ENCODE data around the gene RAB37.

The RAB37 gene

DNA sequence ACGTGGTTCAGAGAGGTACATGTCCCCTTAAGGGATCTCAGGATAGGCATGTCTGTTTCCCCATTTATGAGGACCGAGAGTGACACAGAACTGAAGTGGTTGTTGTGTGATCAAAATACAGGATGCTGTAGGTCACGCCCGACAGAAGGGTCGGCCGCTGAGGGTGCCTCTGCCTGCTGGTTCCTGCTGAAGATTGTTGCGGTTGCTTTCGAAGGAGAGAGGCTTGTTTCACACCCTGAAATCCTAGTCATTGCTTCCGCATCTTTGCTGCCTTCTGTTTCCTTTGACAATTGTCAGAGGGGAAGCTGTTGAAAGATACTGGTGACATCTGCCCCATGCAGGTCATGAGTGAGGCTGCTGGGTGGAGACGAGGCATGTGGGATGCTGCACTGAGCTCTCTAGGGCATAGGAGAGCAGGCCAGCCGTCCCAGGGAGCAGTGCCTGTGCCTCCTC, 42.9 kb downstream of the RAB37 start:
- no peak for DNase-seq (ENCODE audit: low read depth)

GRCh38 chr17:74780443-74781238, 43.6 kb downstream of the RAB37 start:
- no peak for DNase-seq (ENCODE audit: low read depth)

GRCh38 chr17:74782571-74782970, 45.5 kb downstream of the RAB37 start:
- no peak for DNase-seq (ENCODE audit: low read depth)

- no peak for DNase-seq (ENCODE audit: low read depth)
These were observed 47.2 kb downstream of the RAB37 start for GRCh38 chr17:74784125-74784810.

- DNase-seq (ENCODE audit: low read depth) = no peak
These were observed 48.3 kb downstream of the RAB37 start for GRCh38 chr17:74785096-74785980.

DNA sequence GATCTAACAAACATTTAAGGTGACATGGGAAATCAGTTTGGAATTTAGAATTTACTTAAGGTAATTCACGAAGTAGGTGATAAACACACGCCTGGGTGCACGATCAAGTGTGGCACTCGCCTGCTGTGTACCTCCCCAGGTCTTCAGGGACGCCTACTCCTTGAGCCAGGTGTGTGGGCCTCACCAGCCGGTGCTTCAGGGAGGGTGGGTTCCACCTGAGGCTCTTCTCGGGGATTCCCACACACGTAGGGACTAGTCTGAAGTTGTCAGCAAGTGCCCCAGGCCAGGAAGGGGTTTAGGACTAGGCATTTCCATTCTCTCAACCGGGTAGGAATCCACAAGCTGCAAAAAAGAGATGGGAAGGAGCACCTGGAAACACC, 48.9 kb downstream of the RAB37 start:
- no peak for DNase-seq (ENCODE audit: low read depth)

DNA sequence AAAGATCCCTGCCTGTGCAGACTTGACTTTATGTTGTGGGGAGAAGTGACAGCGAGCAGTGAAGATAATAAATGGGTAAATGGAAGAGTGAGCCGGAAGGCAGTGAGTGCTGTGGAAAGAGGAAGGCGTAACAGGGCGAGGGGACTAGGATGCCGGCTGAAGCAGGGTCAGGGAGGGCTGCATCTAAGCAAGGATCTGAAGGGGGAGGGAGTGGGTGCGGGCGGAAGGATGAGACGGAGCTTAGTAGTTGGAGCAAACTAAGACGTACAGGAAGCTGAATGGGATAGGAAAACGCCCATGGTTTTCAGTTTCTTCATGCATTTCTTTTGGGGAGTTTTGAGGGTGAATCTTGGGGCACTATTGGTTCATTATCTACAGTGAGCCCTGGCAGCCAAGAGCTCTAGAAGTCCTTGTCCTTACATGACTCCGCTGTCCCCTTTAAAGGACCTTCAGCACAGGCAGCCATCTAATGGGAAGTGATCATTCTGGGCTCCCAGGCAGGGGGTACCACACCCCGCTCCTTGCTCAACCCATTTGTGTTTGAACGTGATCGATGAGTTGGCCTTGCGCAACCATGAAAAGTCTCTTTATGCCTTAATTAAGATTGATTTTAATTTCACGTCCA, 49.5 kb downstream of the RAB37 start:
- no peak for DNase-seq (ENCODE audit: low read depth)

GRCh38 chr17:74790161-74791058, 53.4 kb downstream of the RAB37 start:
- no peak for DNase-seq (ENCODE audit: low read depth)

DNA sequence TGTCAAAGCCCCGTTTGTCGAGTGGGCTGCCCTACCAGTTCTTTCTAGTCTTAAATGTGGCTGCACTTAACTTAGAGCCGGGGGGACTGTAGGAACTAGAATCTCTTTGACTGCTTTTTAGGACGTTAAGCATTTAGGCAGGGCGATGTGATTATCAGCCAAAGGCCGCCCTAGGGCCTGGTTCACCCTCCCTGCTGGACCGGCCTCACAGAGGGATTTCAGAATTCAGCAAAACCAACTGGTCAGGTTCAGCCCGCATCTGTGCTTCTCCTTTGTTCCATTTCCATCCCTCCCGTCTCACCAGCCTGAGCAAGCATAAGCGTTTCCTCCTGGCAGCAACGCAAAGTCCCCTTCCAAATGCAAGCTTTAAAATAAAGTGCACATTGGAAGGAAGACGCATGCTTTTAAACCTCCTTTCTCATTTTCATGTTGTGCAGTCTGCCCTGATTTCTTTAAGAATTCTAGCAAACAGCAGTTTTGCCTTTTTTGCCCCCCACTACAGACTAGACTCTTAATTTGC, 55.6 kb downstream of the RAB37 start:
- no peak for DNase-seq (ENCODE audit: low read depth)

- no peak for DNase-seq (ENCODE audit: low read depth)
These were observed 58.4 kb downstream of the RAB37 start for GRCh38 chr17:74795327-74796020.

DNA sequence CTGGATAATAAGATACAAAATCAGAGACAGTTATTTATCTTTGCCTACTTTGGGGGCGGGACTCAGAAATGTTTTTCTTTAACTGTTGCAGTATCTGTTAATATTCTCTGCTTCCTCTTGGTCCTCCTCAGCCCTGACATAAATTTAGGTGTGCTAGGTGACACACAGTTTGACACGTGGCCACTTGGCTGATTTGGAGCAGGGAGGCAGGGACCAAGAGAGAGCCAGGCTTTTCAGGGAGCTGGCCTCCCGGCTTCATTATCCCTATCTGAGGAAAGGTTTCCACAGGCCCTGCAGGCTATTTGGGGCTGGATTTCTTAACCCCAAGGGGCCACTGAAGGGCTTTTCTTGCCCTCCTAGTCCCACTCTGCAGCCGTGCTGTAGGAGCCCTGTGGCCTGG, 59.2 kb downstream of the RAB37 start:
- DNase-seq (ENCODE audit: low read depth) = no peak

- DNase-seq (ENCODE audit: low read depth) = no peak
These were observed 59.8 kb downstream of the RAB37 start for GRCh38 chr17:74796866-74797265.
